Gastroesophageal sphincter (tissue), 3 donors: ENCODE data around the gene GNL2.

ENCODE experiments used
- CTCF ChIP-seq, 4 experiments: fragments of 200-600 bp in 2 of 4; fragments of 450-650 bp in 2 of 4; sonication (generic) in 1 of 4; IDR thresholded peaks; one replicate each; pipeline ENCODE4 v1.5.1; 2017 to 2019; ENCODE audit warnings: antibody characterized with exemption in 4 of 4, mild to moderate bottlenecking in 2 of 4, moderate library complexity in 2 of 4
- POLR2AphosphoS5 ChIP-seq: sonication (generic); formaldehyde crosslinking; IDR thresholded peaks from one replicate; pipeline ENCODE4 v1.6.1; 2017; ENCODE audit warnings: antibody characterized with exemption

- TF ChIP-seq CTCF (IDR thresholded peaks at IDR 0.05) (no peak), POLR2AphosphoS5 (no peak)
Measured at GRCh38 chr1:37605061-37605650, 9.4 kb upstream of the GNL2 start.
